B cell (primary cell): Measurements from ENCODE around the gene ZMIZ1. TPM values are rescaled to one million over a fixed set of nuclear protein-coding genes. Genes with fewer than 3 reads are reported as not detected.

Experiments used
- ATAC-seq: fragments of 200-7000 bp; cut with Tn5 transposase; one replicate; pipeline ENCODE4 v1.10.0; 2021; ENCODE audit warnings: low read depth, mild to moderate bottlenecking, moderate number of reproducible peaks, moderate library complexity
- CTCF ChIA-PET: fragments of 350-600 bp; sonication (Branson Sonifier 250); formaldehyde crosslinking; loops from one replicate; lab custom pipeline; 2021; ENCODE audit warnings: antibody characterized with exemption, inconsistent platforms; lab: Charles Lee
- POLR2A ChIA-PET: fragments of 350-600 bp; sonication (Branson Sonifier 250); formaldehyde crosslinking; loops from one replicate; lab custom pipeline; 2021; ENCODE audit warnings: antibody characterized with exemption; lab: Charles Lee
- DNase-seq: peaks from one replicate; pipeline ENCODE4 v3.0.0; 2013
- H2AFZ ChIP-seq: 2 replicates; pipeline ENCODE4 v1.6.1; 2012; ENCODE audit warnings: mild to moderate bottlenecking, low read depth, low read length; ENCODE audit not compliant: insufficient read depth, poor library complexity, severe bottlenecking
- H3K27ac ChIP-seq, 2 donors: 1 replicate in 1 of 2; 2 replicates in 1 of 2; pipeline ENCODE4 v1.5.1; 2012 to 2013; ENCODE audit warnings: low read length in 2 of 2, mild to moderate bottlenecking in 2 of 2, moderate library complexity in 1 of 2
- H3K27me3 ChIP-seq, 4 experiments: fragments of 200-600 bp in 1 of 4; sonication (generic) in 1 of 4; replicated peaks in 1 of 4; 1 replicate in 2 of 4; 2 replicates in 2 of 4; pipeline versions ENCODE4 v1.6.1 to v1.7.0; 2013 to 2016; ENCODE audit warnings: low read length in 3 of 4, mild to moderate bottlenecking in 2 of 4, mixed read lengths in 1 of 4, moderate library complexity in 1 of 4; ENCODE audit not compliant: insufficient read depth in 4 of 4, control insufficient read depth in 3 of 4; ENCODE audit errors: control extremely low read depth in 1 of 4
- H3K36me3 ChIP-seq, 2 experiments: replicated peaks in 1 of 2; 1 replicate in 1 of 2; 2 replicates in 1 of 2; pipeline versions ENCODE4 v1.6.1 to v1.7.1; 2013; ENCODE audit warnings: low read length in 1 of 2; ENCODE audit not compliant: insufficient read depth in 2 of 2, control insufficient read depth in 1 of 2; ENCODE audit errors: control extremely low read depth in 1 of 2, extremely low read depth in 1 of 2
- H3K4me1 ChIP-seq, 2 donors: fragments of 200-600 bp in 1 of 2; sonication (generic) in 1 of 2; 1 replicate in 1 of 2; 2 replicates in 1 of 2; pipeline versions ENCODE4 v1.5.1 to v1.6.1; 2013 to 2017; ENCODE audit warnings: low read length in 2 of 2; ENCODE audit not compliant: control insufficient read depth in 2 of 2, insufficient read depth in 2 of 2
- H3K4me2 ChIP-seq: replicated peaks from 2 replicates; pipeline ENCODE3; 2012; ENCODE audit warnings: mild to moderate bottlenecking, low read depth, low read length; ENCODE audit not compliant: poor library complexity, severe bottlenecking
- H3K4me3 ChIP-seq, 5 experiments: fragments of 200-600 bp in 1 of 5; sonication (generic) in 1 of 5; 1 replicate in 3 of 5; 2 replicates in 2 of 5; pipeline versions ENCODE4 v1.5.1 to v1.7.0; 2011 to 2016; ENCODE audit warnings: low read length in 4 of 5, mild to moderate bottlenecking in 4 of 5, low read depth in 2 of 5, control low read depth in 1 of 5, moderate library complexity in 1 of 5; ENCODE audit not compliant: insufficient read depth in 1 of 5; ENCODE audit errors: control extremely low read depth in 1 of 5, extremely low read depth in 1 of 5
- H3K79me2 ChIP-seq: fragments of 200-600 bp; sonication (generic); one replicate; pipeline ENCODE4 v1.6.0; 2016; ENCODE audit warnings: low read length; ENCODE audit not compliant: control insufficient read depth, insufficient read depth
- H3K9ac ChIP-seq: fragments of 200-600 bp; sonication (generic); 2 replicates; pipeline ENCODE4 v1.6.1; 2017; ENCODE audit warnings: mild to moderate bottlenecking, low read length, moderate library complexity
- H3K9me3 ChIP-seq, 3 donors: one replicate each; pipeline versions ENCODE4 v1.6.1 to v1.7.1; 2013; ENCODE audit warnings: low read length in 2 of 3; ENCODE audit not compliant: control insufficient read depth in 2 of 3, insufficient read depth in 1 of 3; ENCODE audit errors: control extremely low read depth in 1 of 3
- H4K20me1 ChIP-seq: 2 replicates; pipeline ENCODE4 v1.6.0; 2012; ENCODE audit warnings: mild to moderate bottlenecking, low read length; ENCODE audit not compliant: insufficient read depth, control insufficient read depth, poor library complexity, severe bottlenecking
- H3K27ac Mint-ChIP-seq: one replicate; pipeline ENCODE4 v1.8.0; 2021; ENCODE audit warnings: mixed read lengths
- H3K27me3 Mint-ChIP-seq: one replicate; pipeline ENCODE4 v1.8.0; 2021; ENCODE audit warnings: mixed read lengths
- H3K4me1 Mint-ChIP-seq: one replicate; pipeline ENCODE4 v1.8.0; 2021; ENCODE audit warnings: mixed read lengths
- H3K4me3 Mint-ChIP-seq: one replicate; pipeline ENCODE4 v1.8.0; 2021; ENCODE audit warnings: mixed read lengths
- H3K9me3 Mint-ChIP-seq: one replicate; pipeline ENCODE4 v1.8.0; 2022; ENCODE audit warnings: mixed read lengths; ENCODE audit not compliant: insufficient read depth
- EZH2 ChIP-seq: IDR thresholded peaks from 2 replicates; pipeline ENCODE4 v1.6.1; 2012; ENCODE audit warnings: borderline replicate concordance, low read depth, mild to moderate bottlenecking, moderate library complexity, low read length; ENCODE audit not compliant: insufficient read depth, poor library complexity, severe bottlenecking
- WGBS: methylation state at CpG from one replicate; pipeline ENCODE4 v1.1.5; 2013; ENCODE audit warnings: missing lambda C conversion rate; ENCODE audit not compliant: insufficient coverage; 5-methylcytosine and 5-hydroxymethylcytosine counted together
- intact Hi-C: fragments of 100-400 bp; cut with micrococcal nuclease; formaldehyde crosslinking; loops from one replicate; pipeline ENCODE4 v1.10.0; 2022
- polyA plus RNA-seq: library from polyadenylated mRNA; depleted of rRNA; stranded (reverse); fragments of >200 nt; gene quantifications from 2 replicates; pipeline ENCODE4 v1.2.3, GENCODE V29; 2012
- total RNA-seq, 2 donors: library from RNA; stranded (reverse); fragments of 120-200 nt in 1 of 2; gene quantifications; 1 replicate in 1 of 2; 2 replicates in 1 of 2; pipeline versions ENCODE4 v1.2.3 to v1.2.4, GENCODE V29; 2013 to 2022
- TF ChIP-seq, protein P1 (sequence below): fragments of 200-600 bp; IDR thresholded peaks from one replicate; pipeline ENCODE4 v1.8.0; 2022; ENCODE audit warnings: antibody characterized with exemption, mild to moderate bottlenecking

Gene ZMIZ1
- total and polyA plus RNA-seq, 2 donors (not counting 1 experiment from before 2014, with no cell fraction given) = 14.3 to 64.9 TPM

DNA sequence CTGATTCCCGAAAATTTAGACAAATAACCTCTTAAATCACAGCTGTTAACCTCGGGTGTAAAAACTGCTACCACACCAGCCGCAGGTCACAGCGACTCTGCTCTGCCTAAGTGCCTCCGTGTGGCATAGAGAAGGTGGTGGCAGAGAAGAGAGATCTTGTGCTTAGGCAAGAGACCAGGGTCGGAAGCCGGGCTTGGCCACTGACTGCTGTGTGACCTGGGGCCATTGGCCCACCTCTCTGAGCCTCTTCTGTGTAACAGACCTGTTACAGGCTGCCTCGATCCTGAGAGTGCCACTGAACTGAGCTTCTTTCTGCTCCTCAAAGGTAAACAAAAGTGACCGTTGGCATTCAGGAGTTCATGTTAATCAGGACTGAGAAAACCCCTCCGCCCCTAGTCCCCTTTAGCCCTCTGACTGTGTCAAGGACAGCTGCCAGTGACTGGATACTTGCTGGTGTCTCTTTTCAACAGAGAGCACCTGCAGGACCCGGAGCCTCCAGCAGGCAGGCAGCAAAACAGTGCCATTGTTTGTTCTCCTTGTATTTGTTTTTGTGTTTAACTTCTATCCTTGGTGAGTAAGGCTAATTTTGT is 36.5 kb downstream of the ZMIZ1 start:
- ATAC-seq = no peak
- no peaks in the 10 kb centered on the region for H3K79me2 ChIP-seq
- peaks cover 36% of the 10 kb centered on the region for H3K27me3 Mint-ChIP-seq
- peaks cover 30% of the 10 kb centered on the region for H3K4me1 Mint-ChIP-seq
- H3K4me1 ChIP-seq = peaks cover 23 to 25% of the 10 kb centered on the region in 2 donors
- no peak for DNase-seq
- H3K4me2 ChIP-seq = no peak overlapping the region
- peaks cover 0 to 15% (median 0%) of the 10 kb centered on the region in 3 donors for H3K9me3 ChIP-seq
- TF ChIP-seq, protein P1, sequence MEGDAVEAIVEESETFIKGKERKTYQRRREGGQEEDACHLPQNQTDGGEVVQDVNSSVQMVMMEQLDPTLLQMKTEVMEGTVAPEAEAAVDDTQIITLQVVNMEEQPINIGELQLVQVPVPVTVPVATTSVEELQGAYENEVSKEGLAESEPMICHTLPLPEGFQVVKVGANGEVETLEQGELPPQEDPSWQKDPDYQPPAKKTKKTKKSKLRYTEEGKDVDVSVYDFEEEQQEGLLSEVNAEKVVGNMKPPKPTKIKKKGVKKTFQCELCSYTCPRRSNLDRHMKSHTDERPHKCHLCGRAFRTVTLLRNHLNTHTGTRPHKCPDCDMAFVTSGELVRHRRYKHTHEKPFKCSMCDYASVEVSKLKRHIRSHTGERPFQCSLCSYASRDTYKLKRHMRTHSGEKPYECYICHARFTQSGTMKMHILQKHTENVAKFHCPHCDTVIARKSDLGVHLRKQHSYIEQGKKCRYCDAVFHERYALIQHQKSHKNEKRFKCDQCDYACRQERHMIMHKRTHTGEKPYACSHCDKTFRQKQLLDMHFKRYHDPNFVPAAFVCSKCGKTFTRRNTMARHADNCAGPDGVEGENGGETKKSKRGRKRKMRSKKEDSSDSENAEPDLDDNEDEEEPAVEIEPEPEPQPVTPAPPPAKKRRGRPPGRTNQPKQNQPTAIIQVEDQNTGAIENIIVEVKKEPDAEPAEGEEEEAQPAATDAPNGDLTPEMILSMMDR = no peak
- no peak for TF ChIP-seq EZH2
- peaks cover 0 to 36% (median 8%) of the 10 kb centered on the region in 4 experiments for H3K27me3 ChIP-seq
- intact Hi-C loops = no loop called here
- no peak overlapping the region for H3K4me3 Mint-ChIP-seq
- no peak overlapping the region for H3K27ac Mint-ChIP-seq
- H3K9me3 Mint-ChIP-seq = no peaks in the 10 kb centered on the region
- no peak overlapping the region for H3K9ac ChIP-seq
- H3K4me3 ChIP-seq = no peak overlapping the region
- 76% methylated on average over 10 of the region's 11 CpGs for WGBS
- no peak overlapping the region for H2AFZ ChIP-seq
- CTCF ChIA-PET = no interaction called here
- no peaks in the 10 kb centered on the region for H3K36me3 ChIP-seq
- POLR2A ChIA-PET = interaction anchor here (0.5 kb wide), 1 partner anchor 37 kb away, joined by 4 read pairs; no protein-coding TSS in a partner anchor
- no peaks in the 10 kb centered on the region for H4K20me1 ChIP-seq
- H3K27ac ChIP-seq = no peak overlapping the region

DNA sequence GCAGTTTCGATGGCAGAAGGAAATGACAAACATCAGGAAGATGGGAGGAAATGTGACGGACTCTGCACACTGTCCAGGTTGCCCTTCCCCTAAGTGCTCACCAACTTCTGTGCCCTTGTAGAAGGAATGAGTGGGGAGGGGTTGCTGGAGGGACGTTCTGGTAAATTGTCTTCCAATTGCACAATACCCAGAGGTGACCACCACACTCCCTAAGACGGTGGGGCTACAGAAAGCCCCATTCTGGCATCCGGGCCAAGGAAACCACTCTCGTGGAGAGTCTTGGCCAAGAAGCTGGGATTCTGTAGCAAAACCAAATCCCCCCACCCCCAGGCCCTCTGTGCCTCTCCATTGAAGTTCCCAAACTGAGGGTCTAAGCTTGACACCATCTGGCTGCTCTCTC is 37.1 kb downstream of the ZMIZ1 start:
- no peak overlapping the region for H3K9ac ChIP-seq
- no peak overlapping the region for H3K4me3 ChIP-seq
- DNase-seq (no peak), ATAC-seq (no peak)
- ChIA-PET CTCF (no interaction called here), POLR2A (interaction anchor here (0.5 kb wide), 1 partner anchor 38 kb away, joined by 4 read pairs; no protein-coding TSS in a partner anchor)
- H4K20me1 ChIP-seq = no peaks in the 10 kb centered on the region
- H2AFZ ChIP-seq = no peak overlapping the region
- intact Hi-C loops = no loop called here
- Mint-ChIP-seq H3K27ac (no peak overlapping the region), H3K9me3 (no peaks in the 10 kb centered on the region), H3K4me1 (peaks cover 30% of the 10 kb centered on the region), H3K4me3 (no peak overlapping the region), H3K27me3 (peaks cover 30% of the 10 kb centered on the region)
- H3K36me3 ChIP-seq = no peaks in the 10 kb centered on the region
- no peak overlapping the region for H3K4me2 ChIP-seq
- peaks cover 23 to 25% of the 10 kb centered on the region in 2 donors for H3K4me1 ChIP-seq
- no peak overlapping the region for H3K27ac ChIP-seq
- TF ChIP-seq, protein P1 = no peak
- TF ChIP-seq EZH2 = no peak
- 75% methylated on average over 5 of the region's 6 CpGs for WGBS
- H3K27me3 ChIP-seq = peaks cover 0 to 35% (median 5%) of the 10 kb centered on the region in 4 experiments
- no peaks in the 10 kb centered on the region for H3K79me2 ChIP-seq
- peaks cover 0 to 15% (median 0%) of the 10 kb centered on the region in 3 donors for H3K9me3 ChIP-seq
